Measurements from ENCODE around the gene GOLGA6L7.

DNA sequence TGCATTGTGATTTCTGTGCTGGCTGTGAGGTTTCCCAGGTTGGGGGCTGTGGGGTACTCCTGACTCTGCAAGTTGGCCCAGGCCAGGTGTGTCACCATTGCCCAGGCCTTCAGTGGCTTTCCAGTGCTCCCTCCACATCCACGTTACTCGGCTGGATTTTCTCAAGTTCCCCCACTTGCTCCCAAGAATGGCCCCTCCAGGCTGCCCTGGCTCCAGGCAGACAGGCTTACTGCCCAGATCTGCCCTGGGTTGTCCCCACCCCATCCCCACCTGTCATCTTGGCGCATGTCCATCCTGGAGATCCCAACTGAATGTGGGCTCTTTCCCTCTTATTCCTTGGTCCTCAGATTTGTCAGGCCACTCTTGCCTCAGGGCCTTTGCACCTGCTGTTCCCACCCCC lies 40.9 kb upstream of the GOLGA6L7 start:
- TF ChIP-seq GATA2 (IDR thresholded peaks at IDR 0.05; ENCODE audit: low read depth, low read length) = no peak
- TF ChIP-seq GATA3 (IDR thresholded peaks at IDR 0.05; ENCODE audit: low read depth, low read length) = no peak
